A673 (cell line): ENCODE measurements around the gene DVL1. TPM values are rescaled to one million over a fixed set of nuclear protein-coding genes. Genes with fewer than 3 reads are reported as not detected.

Experiments used
- BruUV-seq: library from RNA; stranded (reverse); fragments of 400-500 nt; replicated peaks from 2 replicates; lab custom pipeline; 2021; lab: Mats Ljungman, UMichigan
- CTCF ChIA-PET: fragments of 300-600 bp; sonication (Branson Sonifier 250); formaldehyde crosslinking; loops from one replicate; lab custom pipeline; 2022; ENCODE audit warnings: antibody characterized with exemption; lab: Charles Lee
- POLR2A ChIA-PET: fragments of 300-600 bp; sonication (Branson Sonifier 250); formaldehyde crosslinking; loops from one replicate; lab custom pipeline; 2022; ENCODE audit warnings: antibody characterized with exemption; ENCODE audit not compliant: low non-redundant PET; lab: Charles Lee
- DNase-seq: peaks from one replicate; pipeline ENCODE4 v3.0.0-alpha.2; 2015; ENCODE audit warnings: low spot score
- H3K27ac ChIP-seq: fragments of 200-600 bp; sonication (generic); 2 replicates; pipeline ENCODE4 v1.5.1; 2016; ENCODE audit warnings: mixed run types, low read depth, mild to moderate bottlenecking, mixed read lengths, antibody characterized with exemption, low read length; ENCODE audit not compliant: poor library complexity, severe bottlenecking
- H3K27me3 ChIP-seq: fragments of 200-600 bp; sonication (generic); replicated peaks from 2 replicates; pipeline ENCODE4 v1.6.1; 2017; ENCODE audit warnings: mixed run types, low read depth, mild to moderate bottlenecking, mixed read lengths, antibody characterized with exemption, low read length; ENCODE audit not compliant: insufficient read depth, poor library complexity
- H3K36me3 ChIP-seq: fragments of 200-600 bp; sonication (generic); 2 replicates; pipeline ENCODE4 v1.6.1; 2016; ENCODE audit warnings: mixed run types, mild to moderate bottlenecking, mixed read lengths, antibody characterized with exemption, low read length; ENCODE audit not compliant: insufficient read depth, poor library complexity, severe bottlenecking
- H3K4me1 ChIP-seq: fragments of 200-600 bp; sonication (generic); 2 replicates; pipeline ENCODE4 v1.6.1; 2017; ENCODE audit warnings: mixed run types, mild to moderate bottlenecking, mixed read lengths, antibody characterized with exemption, low read length; ENCODE audit not compliant: insufficient read depth, poor library complexity, severe bottlenecking
- H3K4me3 ChIP-seq: fragments of 200-600 bp; sonication (generic); 2 replicates; pipeline ENCODE4 v1.5.1; 2016; ENCODE audit warnings: low read depth, mixed run types, mild to moderate bottlenecking, mixed read lengths, low read length; ENCODE audit not compliant: poor library complexity, severe bottlenecking
- H3K9me3 ChIP-seq: fragments of 200-600 bp; sonication (generic); 2 replicates; pipeline ENCODE4 v1.6.1; 2016; ENCODE audit warnings: mixed run types, low read depth, mild to moderate bottlenecking, mixed read lengths, antibody characterized with exemption, low read length; ENCODE audit not compliant: poor library complexity, severe bottlenecking
- CTCF ChIP-seq: fragments of 300-800, 200-600 bp; sonication (generic); conservative IDR thresholded peaks from 2 replicates; pipeline ENCODE4 v1.5.1; 2017; ENCODE audit warnings: low read depth, mild to moderate bottlenecking, antibody characterized with exemption, low read length, moderate library complexity, mixed read lengths
- EZH2 ChIP-seq: fragments of 200-600 bp; sonication (generic); IDR thresholded peaks from 2 replicates; pipeline ENCODE4 v1.6.1; 2017; ENCODE audit warnings: borderline replicate concordance, low read depth, mild to moderate bottlenecking, mixed read lengths, antibody characterized with exemption, low read length; ENCODE audit not compliant: poor library complexity, severe bottlenecking
- intact Hi-C: fragments of 100-400 bp; cut with micrococcal nuclease; formaldehyde crosslinking; loops from one replicate; pipeline ENCODE4 v1.10.0; 2022; ENCODE audit not compliant: unreplicated experiment
- total RNA-seq: library from RNA; stranded (reverse); gene quantifications from 2 replicates; pipeline ENCODE4 v1.2.3, GENCODE V29; 2021

DVL1 gene
- total RNA-seq, 1 experiment from 2014 or later = 48.0 TPM

GRCh38 chr1:1298861-1299685 lies 50.1 kb downstream of the DVL1 start:
- TF ChIP-seq EZH2 (no peak), CTCF (no peak)
- CTCF ChIA-PET = no interaction called here
- Histone ChIP-seq H3K27me3 (no peaks in the 10 kb centered on the region), H3K27ac (no peak overlapping the region), H3K36me3 (peaks cover 2% of the 10 kb centered on the region), H3K4me1 (peaks cover 3% of the 10 kb centered on the region), H3K4me3 (no peak overlapping the region), H3K9me3 (no peaks in the 10 kb centered on the region)
- POLR2A ChIA-PET = no interaction called here
- DNase-seq = no peak
- intact Hi-C loops = no loop called here
- BruUV-seq = no TSS peak

- H3K27me3 ChIP-seq = no peaks in the 10 kb centered on the region
- no peak overlapping the region for H3K4me3 ChIP-seq
- ChIA-PET CTCF (no interaction called here), POLR2A (no interaction called here)
- no peak for DNase-seq
- intact Hi-C loops = no loop called here
- no peak for TF ChIP-seq CTCF
- TF ChIP-seq EZH2 = no peak
- H3K9me3 ChIP-seq = no peaks in the 10 kb centered on the region
- no peak overlapping the region for H3K27ac ChIP-seq
- peaks cover 3% of the 10 kb centered on the region for H3K36me3 ChIP-seq
- no peaks in the 10 kb centered on the region for H3K4me1 ChIP-seq
- BruUV-seq = no TSS peak
Observed at GRCh38 chr1:1297802-1298424, 51.3 kb downstream of the DVL1 start.

- no peak overlapping the region for H3K4me3 ChIP-seq
- H3K9me3 ChIP-seq = no peaks in the 10 kb centered on the region
- H3K27me3 ChIP-seq = no peaks in the 10 kb centered on the region
- ChIA-PET CTCF (no interaction called here), POLR2A (no interaction called here)
- peaks cover 3% of the 10 kb centered on the region for H3K36me3 ChIP-seq
- H3K27ac ChIP-seq = no peak overlapping the region
- H3K4me1 ChIP-seq = no peaks in the 10 kb centered on the region
- no TSS peak for BruUV-seq
- intact Hi-C loops = no loop called here
- DNase-seq = no peak
- TF ChIP-seq EZH2 (no peak), CTCF (no peak)
Observed at GRCh38 chr1:1296070-1297061, 52.9 kb downstream of the DVL1 start.
